SK-N-SH (cell line): ENCODE data around the gene INTS11. TPM values are rescaled to one million over a fixed set of nuclear protein-coding genes. Genes with fewer than 3 reads are reported as not detected.

ENCODE experiments used
- CTCF ChIA-PET: fragments of 300-600, 350-600 bp; formaldehyde crosslinking; extraction: SDS; loops from one replicate; lab custom pipeline; 2021; lab: Yijun Ruan, JAX
- POLR2A ChIA-PET: fragments of 350-600 bp; sonication (Branson Sonifier 250); formaldehyde crosslinking; extraction: SDS; loops from one replicate; lab custom pipeline; 2020; ENCODE audit warnings: antibody characterized with exemption, inconsistent platforms; lab: Yijun Ruan, JAX
- DNase-seq: peaks from one replicate; pipeline ENCODE4 v3.0.0; 2012
- H2AFZ ChIP-seq: fragments of 200-600 bp; sonication (generic); 2 replicates; pipeline ENCODE4 v1.8.1; 2016; ENCODE audit warnings: antibody characterized with exemption, mild to moderate bottlenecking, low read depth
- H3F3A ChIP-seq: fragments of 200-600 bp; sonication (generic); replicated peaks from 2 replicates; pipeline ENCODE3; 2016; ENCODE audit warnings: antibody characterized with exemption, mild to moderate bottlenecking; ENCODE audit not compliant: insufficient read depth
- H3K27ac ChIP-seq, 2 experiments: fragments of 200-500 bp in 1 of 2; fragments of 200-600 bp in 1 of 2; sonication (Bioruptor generic) in 1 of 2; sonication (generic), shearing (Covaris generic) in 1 of 2; 2 replicates each; pipeline versions ENCODE4 v1.5.1 to v1.6.1; 2014 to 2016; ENCODE audit warnings: low read depth in 2 of 2, inconsistent platforms in 1 of 2, low read length in 1 of 2, mild to moderate bottlenecking in 1 of 2, mixed read lengths in 1 of 2
- H3K27me3 ChIP-seq: fragments of 200-600 bp; sonication (generic), shearing (Covaris generic); 2 replicates; pipeline ENCODE4 v1.6.1; 2016; ENCODE audit warnings: mixed run types; ENCODE audit not compliant: insufficient read depth
- H3K36me3 ChIP-seq, 2 experiments: fragments of 200-500 bp in 1 of 2; fragments of 200-600 bp in 1 of 2; sonication (Bioruptor generic) in 1 of 2; sonication (generic) in 1 of 2; replicated peaks in 1 of 2; 2 replicates each; pipeline versions ENCODE3 to v1.5.1; 2014 to 2016; ENCODE audit warnings: low read length in 1 of 2, mild to moderate bottlenecking in 1 of 2; ENCODE audit not compliant: insufficient read depth in 2 of 2, control insufficient read depth in 1 of 2
- H3K4me1 ChIP-seq, 2 experiments: fragments of 200-500 bp in 1 of 2; fragments of 200-600 bp in 1 of 2; sonication (Bioruptor generic) in 1 of 2; sonication (generic), shearing (Covaris generic) in 1 of 2; 2 replicates each; pipeline versions ENCODE4 v1.5.1 to v1.6.1; 2014 to 2016; ENCODE audit warnings: low read depth in 1 of 2, low read length in 1 of 2, mixed run types in 1 of 2; ENCODE audit not compliant: insufficient read depth in 2 of 2, control insufficient read depth in 1 of 2
- H3K4me2 ChIP-seq: fragments of 200-600 bp; sonication (generic), shearing (Covaris generic); 2 replicates; pipeline ENCODE4 v1.6.1; 2017; ENCODE audit warnings: mixed run types
- H3K4me3 ChIP-seq, 2 experiments: fragments of 200-500 bp in 1 of 2; fragments of 200-600 bp in 1 of 2; sonication (Bioruptor generic) in 1 of 2; sonication (generic), shearing (Covaris generic) in 1 of 2; 2 replicates each; pipeline versions ENCODE4 v1.5.1 to v1.8.1; 2014 to 2016; ENCODE audit warnings: low read depth in 2 of 2, inconsistent platforms in 1 of 2, low read length in 1 of 2, mild to moderate bottlenecking in 1 of 2, mixed read lengths in 1 of 2, moderate library complexity in 1 of 2
- H3K79me2 ChIP-seq: fragments of 200-600 bp; sonication (generic); 2 replicates; pipeline ENCODE4 v1.8.1; 2017; ENCODE audit warnings: mild to moderate bottlenecking; ENCODE audit not compliant: insufficient read depth
- H3K9ac ChIP-seq: fragments of 200-600 bp; sonication (generic); 2 replicates; pipeline ENCODE4 v1.6.1; 2017; ENCODE audit warnings: mixed run types
- H3K9me2 ChIP-seq: fragments of 200-600 bp; sonication (generic); 2 replicates; pipeline ENCODE4 v1.6.1; 2017; ENCODE audit warnings: mixed run types
- H3K9me3 ChIP-seq: fragments of 200-600 bp; sonication (generic); 2 replicates; pipeline ENCODE4 v1.6.1; 2017; ENCODE audit warnings: mixed run types, mild to moderate bottlenecking, moderate library complexity
- H4K20me1 ChIP-seq: fragments of 200-600 bp; sonication (generic); 2 replicates; pipeline ENCODE4 v1.6.1; 2017; ENCODE audit warnings: mild to moderate bottlenecking, mixed run types; ENCODE audit not compliant: insufficient read depth
- CHD2 ChIP-seq: fragments of 150-350 bp; IDR thresholded peaks from 2 replicates; pipeline ENCODE4 v1.6.1; 2018; ENCODE audit warnings: low read length; ENCODE audit not compliant: partially characterized antibody
- EP300 ChIP-seq, 2 experiments: IDR thresholded peaks; 2 replicates each; pipeline versions ENCODE4 v1.4.0 to v1.6.1; 2012; ENCODE audit warnings: borderline replicate concordance in 1 of 2, low read depth in 1 of 2, low read length in 1 of 2
- FOXJ3 ChIP-seq: sonication (generic); formaldehyde crosslinking; IDR thresholded peaks from 2 replicates; pipeline ENCODE4 v1.5.1; 2020; ENCODE audit warnings: mild to moderate bottlenecking, missing genetic modification reagents
- MEF2A ChIP-seq: IDR thresholded peaks from 2 replicates; pipeline ENCODE4 v1.4.0; 2012; ENCODE audit warnings: low read depth, borderline replicate concordance
- MXI1 ChIP-seq: IDR thresholded peaks from 2 replicates; pipeline ENCODE4 v1.6.1; 2012; ENCODE audit warnings: mild to moderate bottlenecking, low read depth, low read length, improper control_type of control experiment
- NRF1 ChIP-seq: IDR thresholded peaks from 2 replicates; pipeline ENCODE4 v1.6.1; 2012; ENCODE audit warnings: low read depth, mild to moderate bottlenecking, low read length
- RCOR1 ChIP-seq: fragments of 150-350 bp; IDR thresholded peaks from 2 replicates; pipeline ENCODE4 v1.6.1; 2017; ENCODE audit warnings: antibody characterized with exemption, low read length
- RFX5 ChIP-seq: IDR thresholded peaks from 2 replicates; pipeline ENCODE4 v1.6.1; 2012; ENCODE audit warnings: mild to moderate bottlenecking, improper control_type of control experiment, low read length
- WGBS: methylation state at CpG from one replicate; pipeline ENCODE4 v1.1.6; 2017; ENCODE audit warnings: low lambda C conversion rate; 5-methylcytosine and 5-hydroxymethylcytosine counted together
- polyA plus RNA-seq, 3 experiments: library from polyadenylated mRNA; depleted of rRNA; stranded (reverse); fragments of >200 nt; gene quantifications; 2 replicates each; pipeline ENCODE4 v1.2.3, GENCODE V29; 2012
- TF ChIP-seq, protein P1 (sequence below): IDR thresholded peaks from 2 replicates; pipeline ENCODE4 v1.6.1; 2012; ENCODE audit warnings: mild to moderate bottlenecking, low read depth, low read length, moderate library complexity
- TF ChIP-seq, protein P2 (sequence below): fragments of 150-350 bp; IDR thresholded peaks from 2 replicates; pipeline ENCODE4 v1.6.1; 2017; ENCODE audit warnings: antibody characterized with exemption, low read length, low read depth, borderline replicate concordance

Gene INTS11
- polyA plus RNA-seq, 1 of the 3 experiments (the other 2 are of a cell fraction): 137 TPM

DNA sequence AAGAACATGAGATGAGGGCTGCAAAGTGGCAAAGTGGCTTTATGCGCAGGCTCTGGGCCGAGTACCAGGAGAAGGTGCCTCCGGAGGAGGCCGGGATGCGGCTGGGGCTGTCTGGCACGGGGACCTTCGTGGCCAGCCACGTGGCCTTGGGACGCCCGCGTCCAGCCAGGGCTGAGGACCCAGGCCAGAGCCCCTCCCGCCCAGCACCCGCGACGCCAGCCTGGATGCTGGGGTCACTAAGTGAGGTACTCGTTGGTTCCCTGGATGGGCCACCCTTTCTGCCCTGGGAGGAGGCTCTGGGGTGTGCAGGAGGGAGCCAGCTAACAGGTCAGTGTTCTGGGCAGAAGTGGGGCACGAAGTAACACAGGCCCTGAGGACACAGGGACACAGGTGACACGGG is 31.6 kb downstream of the INTS11 start (continued):
- TF ChIP-seq, protein P1, sequence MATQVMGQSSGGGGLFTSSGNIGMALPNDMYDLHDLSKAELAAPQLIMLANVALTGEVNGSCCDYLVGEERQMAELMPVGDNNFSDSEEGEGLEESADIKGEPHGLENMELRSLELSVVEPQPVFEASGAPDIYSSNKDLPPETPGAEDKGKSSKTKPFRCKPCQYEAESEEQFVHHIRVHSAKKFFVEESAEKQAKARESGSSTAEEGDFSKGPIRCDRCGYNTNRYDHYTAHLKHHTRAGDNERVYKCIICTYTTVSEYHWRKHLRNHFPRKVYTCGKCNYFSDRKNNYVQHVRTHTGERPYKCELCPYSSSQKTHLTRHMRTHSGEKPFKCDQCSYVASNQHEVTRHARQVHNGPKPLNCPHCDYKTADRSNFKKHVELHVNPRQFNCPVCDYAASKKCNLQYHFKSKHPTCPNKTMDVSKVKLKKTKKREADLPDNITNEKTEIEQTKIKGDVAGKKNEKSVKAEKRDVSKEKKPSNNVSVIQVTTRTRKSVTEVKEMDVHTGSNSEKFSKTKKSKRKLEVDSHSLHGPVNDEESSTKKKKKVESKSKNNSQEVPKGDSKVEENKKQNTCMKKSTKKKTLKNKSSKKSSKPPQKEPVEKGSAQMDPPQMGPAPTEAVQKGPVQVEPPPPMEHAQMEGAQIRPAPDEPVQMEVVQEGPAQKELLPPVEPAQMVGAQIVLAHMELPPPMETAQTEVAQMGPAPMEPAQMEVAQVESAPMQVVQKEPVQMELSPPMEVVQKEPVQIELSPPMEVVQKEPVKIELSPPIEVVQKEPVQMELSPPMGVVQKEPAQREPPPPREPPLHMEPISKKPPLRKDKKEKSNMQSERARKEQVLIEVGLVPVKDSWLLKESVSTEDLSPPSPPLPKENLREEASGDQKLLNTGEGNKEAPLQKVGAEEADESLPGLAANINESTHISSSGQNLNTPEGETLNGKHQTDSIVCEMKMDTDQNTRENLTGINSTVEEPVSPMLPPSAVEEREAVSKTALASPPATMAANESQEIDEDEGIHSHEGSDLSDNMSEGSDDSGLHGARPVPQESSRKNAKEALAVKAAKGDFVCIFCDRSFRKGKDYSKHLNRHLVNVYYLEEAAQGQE: no peak
- no peak for TF ChIP-seq NRF1
- no peak for TF ChIP-seq MEF2A
- TF ChIP-seq EP300 (IDR thresholded peaks at IDR 0.05; ENCODE audit: borderline replicate concordance in 1 of 2, low read depth in 1 of 2, low read length in 1 of 2): no peak
- TF ChIP-seq RCOR1: no peak

DNA sequence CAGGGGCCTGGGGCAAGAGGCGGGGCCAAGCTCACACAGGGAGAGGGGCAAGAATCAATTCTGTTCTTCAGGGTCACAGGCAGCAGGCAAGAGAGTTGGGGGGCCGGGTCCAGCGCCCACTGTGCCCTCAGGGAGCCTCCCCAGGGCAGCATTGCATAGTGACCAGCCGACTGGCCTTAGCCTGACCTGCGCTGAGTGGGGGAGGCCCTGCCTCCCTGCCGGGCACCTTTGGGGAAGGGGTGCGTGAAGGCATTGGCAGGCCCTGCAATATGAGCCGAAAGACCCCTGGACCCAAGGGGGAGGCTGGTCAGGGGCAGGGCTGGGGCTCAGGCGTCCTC is 32.0 kb downstream of the INTS11 start:
- H3K4me2 ChIP-seq: no peak overlapping the region

More for the DNA sequence above, 32.0 kb downstream of the INTS11 start:
- Histone ChIP-seq H3K9ac (no peak overlapping the region), H4K20me1 (no peaks in the 10 kb centered on the region), H3K27ac (no peak overlapping the region), H3K9me3 (no peaks in the 10 kb centered on the region), H3K4me3 (no peak overlapping the region), H3F3A (no peaks in the 10 kb centered on the region), H2AFZ (no peak overlapping the region), H3K36me3 (peaks cover 0 to 18% of the 10 kb centered on the region in 2 experiments), H3K9me2 (no peaks in the 10 kb centered on the region), H3K79me2 (no peaks in the 10 kb centered on the region), H3K4me1 (peaks cover 0 to 6% of the 10 kb centered on the region in 2 experiments; a peak in 1 of 4 replicates), H3K27me3 (no peaks in the 10 kb centered on the region)
- no peak for TF ChIP-seq RFX5
- no peak for TF ChIP-seq CHD2
- TF ChIP-seq MXI1: no peak
- no peak for TF ChIP-seq FOXJ3 (CRISPR knock-in tag)
- TF ChIP-seq, protein P2, sequence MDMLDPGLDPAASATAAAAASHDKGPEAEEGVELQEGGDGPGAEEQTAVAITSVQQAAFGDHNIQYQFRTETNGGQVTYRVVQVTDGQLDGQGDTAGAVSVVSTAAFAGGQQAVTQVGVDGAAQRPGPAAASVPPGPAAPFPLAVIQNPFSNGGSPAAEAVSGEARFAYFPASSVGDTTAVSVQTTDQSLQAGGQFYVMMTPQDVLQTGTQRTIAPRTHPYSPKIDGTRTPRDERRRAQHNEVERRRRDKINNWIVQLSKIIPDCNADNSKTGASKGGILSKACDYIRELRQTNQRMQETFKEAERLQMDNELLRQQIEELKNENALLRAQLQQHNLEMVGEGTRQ: no peak
- POLR2A ChIA-PET: interaction anchor here (1.0 to 1.5 kb wide), 3 partner anchors 11 to 19 kb away, joined by 3 to 4 read pairs (median 4); partner anchors contain the start of gene UBE2J2
- WGBS: 87% methylated on average over 4 of the region's 9 CpGs
- CTCF ChIA-PET: interaction anchor here (0.6 to 7.3 kb wide), 31 partner anchors 8 to 350 kb away, joined by 3 to 131 read pairs (median 5); partner anchors contain the start of genes PERM1 and UBE2J2
- DNase-seq: no peak
